ENCODE data around the gene ARRB1.

- no peak for TF ChIP-seq CTCF (IDR thresholded peaks at IDR 0.05)
- TF ChIP-seq POLR2A (IDR thresholded peaks at IDR 0.05) = no peak
Observed at GRCh38 chr11:75349521-75350116, 1.8 kb downstream of the ARRB1 start.

Measured in thyroid gland (tissue), 4 donors.